ENCODE measurements around the gene HNF1A. TPM values are rescaled to one million over a fixed set of nuclear protein-coding genes. Genes with fewer than 3 reads are reported as not detected.

Gene HNF1A
- total RNA-seq, 1 donor from 2014 or later: not detected

DNA sequence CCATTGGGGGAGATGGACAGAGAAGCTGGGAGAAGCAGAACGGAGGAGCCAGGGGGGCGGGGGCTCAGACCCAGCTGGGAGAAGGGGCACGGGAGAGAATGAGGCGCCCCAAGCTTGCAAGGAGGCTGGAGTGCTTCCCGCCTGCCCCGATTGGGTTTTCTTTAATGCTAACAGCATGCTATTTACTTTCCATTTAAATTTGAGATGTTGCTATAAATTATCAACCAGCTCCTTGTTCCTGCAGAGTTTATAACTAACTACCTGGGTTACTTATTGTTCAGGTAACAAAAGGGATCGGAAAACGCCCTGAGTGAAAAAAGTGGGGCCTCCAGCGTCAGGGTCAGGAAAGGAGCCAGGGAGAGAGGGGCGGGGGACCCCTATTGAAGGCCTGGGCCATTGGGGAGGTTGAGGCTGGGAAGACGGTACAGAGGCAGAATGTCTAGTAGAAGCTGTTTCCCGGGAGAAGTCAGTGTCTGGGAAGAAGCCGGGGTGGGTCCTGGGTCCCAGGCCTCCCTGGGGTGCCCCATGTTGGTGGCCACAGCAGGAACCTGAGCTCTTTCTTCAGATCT lies 2.5 kb downstream of the HNF1A start:
- TF ChIP-seq CTCF (IDR thresholded peaks at IDR 0.05; ENCODE audit: unreplicated experiment): no peak
- H3K27ac Mint-ChIP-seq (ENCODE audit: unreplicated experiment): no peak overlapping the region
- no peaks in the 10 kb centered on the region for H3K36me3 Mint-ChIP-seq (ENCODE audit: low read depth, unreplicated experiment)
- no peak for DNase-seq (ENCODE audit: low spot score)
- no peaks in the 10 kb centered on the region for H3K9me3 Mint-ChIP-seq (ENCODE audit: unreplicated experiment)
- peaks cover 7% of the 10 kb centered on the region for H3K27me3 Mint-ChIP-seq (ENCODE audit: unreplicated experiment)
- no peak overlapping the region for H3K4me3 Mint-ChIP-seq (ENCODE audit: unreplicated experiment)
- H3K4me1 Mint-ChIP-seq (ENCODE audit: unreplicated experiment): no peaks in the 10 kb centered on the region

- DNase-seq (ENCODE audit: low spot score): no peak
- Mint-ChIP-seq H3K36me3 (ENCODE audit: low read depth, unreplicated experiment) (no peaks in the 10 kb centered on the region), H3K9me3 (ENCODE audit: unreplicated experiment) (no peaks in the 10 kb centered on the region), H3K4me3 (ENCODE audit: unreplicated experiment) (no peak overlapping the region), H3K4me1 (ENCODE audit: unreplicated experiment) (no peaks in the 10 kb centered on the region), H3K27me3 (ENCODE audit: unreplicated experiment) (peaks cover 7% of the 10 kb centered on the region), H3K27ac (ENCODE audit: unreplicated experiment) (no peak overlapping the region)
- no peak for TF ChIP-seq CTCF (IDR thresholded peaks at IDR 0.05; ENCODE audit: unreplicated experiment)
Observed at GRCh38 chr12:120981407-120981941, 3.1 kb downstream of the HNF1A start.

DNA sequence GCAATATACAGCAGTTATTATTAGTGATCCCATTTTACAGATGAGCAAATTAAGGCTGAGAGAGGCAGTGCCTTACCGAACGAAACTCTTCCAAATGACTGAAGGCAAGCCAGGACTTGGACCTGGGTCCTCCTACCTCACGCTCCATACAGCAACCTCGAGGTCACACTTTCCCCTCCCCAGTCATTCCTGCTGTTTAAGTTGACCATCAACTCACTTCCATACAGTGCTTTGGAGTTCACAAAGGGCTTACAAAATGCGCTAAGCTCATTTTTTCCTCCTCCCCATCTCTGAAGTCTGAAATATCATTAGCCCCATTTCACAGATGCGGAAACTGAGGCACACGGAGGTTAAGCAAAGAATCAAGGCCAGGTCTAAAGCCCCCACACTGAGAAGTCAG lies 4.3 kb downstream of the HNF1A start:
- no peak for TF ChIP-seq CTCF (IDR thresholded peaks at IDR 0.05; ENCODE audit: unreplicated experiment)
- Mint-ChIP-seq H3K9me3 (ENCODE audit: unreplicated experiment) (no peaks in the 10 kb centered on the region), H3K27ac (ENCODE audit: unreplicated experiment) (no peak overlapping the region), H3K36me3 (ENCODE audit: low read depth, unreplicated experiment) (no peaks in the 10 kb centered on the region), H3K4me3 (ENCODE audit: unreplicated experiment) (no peak overlapping the region), H3K27me3 (ENCODE audit: unreplicated experiment) (peaks cover 4% of the 10 kb centered on the region), H3K4me1 (ENCODE audit: unreplicated experiment) (no peaks in the 10 kb centered on the region)
- no peak for DNase-seq (ENCODE audit: low spot score)

GRCh38 chr12:120983759-120984158 lies 5.4 kb downstream of the HNF1A start:
- Mint-ChIP-seq H3K27me3 (ENCODE audit: unreplicated experiment) (peaks cover 4% of the 10 kb centered on the region), H3K9me3 (ENCODE audit: unreplicated experiment) (no peaks in the 10 kb centered on the region), H3K27ac (ENCODE audit: unreplicated experiment) (no peak overlapping the region), H3K4me1 (ENCODE audit: unreplicated experiment) (no peaks in the 10 kb centered on the region), H3K4me3 (ENCODE audit: unreplicated experiment) (no peak overlapping the region), H3K36me3 (ENCODE audit: low read depth, unreplicated experiment) (no peaks in the 10 kb centered on the region)
- TF ChIP-seq CTCF (IDR thresholded peaks at IDR 0.05; ENCODE audit: unreplicated experiment): no peak
- no peak for DNase-seq (ENCODE audit: low spot score)

GRCh38 chr12:120984351-120984898 lies 6.1 kb downstream of the HNF1A start:
- DNase-seq (ENCODE audit: low spot score): no peak
- Mint-ChIP-seq H3K4me3 (ENCODE audit: unreplicated experiment) (no peak overlapping the region), H3K9me3 (ENCODE audit: unreplicated experiment) (no peaks in the 10 kb centered on the region), H3K36me3 (ENCODE audit: low read depth, unreplicated experiment) (no peaks in the 10 kb centered on the region), H3K4me1 (ENCODE audit: unreplicated experiment) (no peaks in the 10 kb centered on the region), H3K27me3 (ENCODE audit: unreplicated experiment) (peaks cover 4% of the 10 kb centered on the region), H3K27ac (ENCODE audit: unreplicated experiment) (no peak overlapping the region)
- TF ChIP-seq CTCF (IDR thresholded peaks at IDR 0.05; ENCODE audit: unreplicated experiment): no peak
